Measurements from ENCODE around the gene OXNAD1.

The OXNAD1 gene

DNA sequence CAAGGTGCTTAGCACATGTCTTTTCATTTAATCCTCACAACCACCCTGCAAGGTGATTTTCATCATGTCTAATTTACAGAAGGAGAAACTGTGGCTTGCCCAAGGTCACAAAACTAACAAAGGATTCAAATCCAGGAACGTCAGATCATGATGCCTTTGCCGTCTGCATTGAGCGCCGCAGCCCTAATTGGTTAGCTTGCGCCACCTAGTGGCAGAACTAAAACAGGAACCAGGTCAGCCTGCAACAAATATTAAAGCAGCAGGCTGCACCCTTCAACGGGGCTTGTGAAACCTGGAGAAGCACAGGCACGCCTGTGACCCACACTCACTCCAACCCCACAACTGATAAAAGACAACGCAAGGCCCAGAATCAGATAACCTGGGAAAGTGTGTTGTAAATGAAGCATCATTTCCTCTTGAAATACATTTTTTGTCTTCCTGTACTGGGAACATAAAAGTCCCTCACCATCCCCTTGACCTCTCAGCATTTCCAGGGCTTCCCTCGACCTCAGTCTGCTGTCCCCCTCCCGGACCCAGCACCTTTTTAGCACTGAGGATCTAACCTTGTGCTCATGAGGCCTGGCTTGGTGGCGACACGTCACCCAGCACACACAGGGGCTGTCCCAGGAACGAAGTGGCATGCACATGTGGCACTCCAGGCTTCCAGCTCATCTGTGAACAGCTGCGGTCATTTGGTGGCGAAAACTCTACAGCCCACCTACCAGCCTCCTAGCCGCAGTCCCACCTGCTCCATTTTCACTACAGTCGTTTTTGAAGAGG is 17.5 kb upstream of the OXNAD1 start:
- DNase-seq (ENCODE audit: low read depth) = peak; percentile 71

DNA sequence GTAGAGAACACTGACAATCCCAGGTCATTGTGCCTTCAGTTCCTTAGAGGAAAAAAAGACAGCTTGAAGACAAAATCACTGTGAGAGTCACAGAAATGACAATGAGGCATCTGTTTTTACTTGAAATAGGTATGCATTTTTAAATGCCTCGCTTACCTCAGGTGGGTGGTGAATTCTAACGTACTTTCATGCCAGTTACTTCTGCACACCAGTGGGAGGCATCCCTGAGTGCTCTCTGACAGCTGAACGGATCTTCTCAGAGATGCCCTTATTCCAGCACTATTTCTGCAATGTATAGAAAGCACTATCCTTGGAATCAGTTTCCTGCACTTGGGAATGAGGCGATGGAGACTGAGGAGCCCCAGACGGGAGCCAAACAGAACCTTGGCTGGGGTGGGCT is 16.5 kb upstream of the OXNAD1 start:
- DNase-seq (ENCODE audit: low read depth) = no peak

DNA sequence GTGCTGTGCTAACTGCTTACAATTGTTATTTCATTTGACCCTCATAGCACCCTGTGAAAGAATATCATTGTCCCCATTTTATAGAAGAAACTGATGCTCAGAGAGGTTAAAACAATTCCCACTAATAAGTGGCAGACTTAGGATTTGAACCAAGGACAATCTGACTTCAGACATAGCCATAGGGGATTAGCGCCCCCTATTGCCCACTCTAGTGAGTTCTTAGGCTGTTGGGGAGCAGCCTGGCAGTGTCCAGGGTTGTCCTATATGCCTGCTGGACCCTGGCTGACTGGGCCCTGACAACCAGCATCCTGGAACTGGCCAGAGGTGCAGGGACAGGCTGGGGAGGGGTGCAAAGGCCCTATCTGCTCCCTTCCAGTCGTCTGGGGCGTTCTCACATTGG is 15.7 kb upstream of the OXNAD1 start:
- no peak for DNase-seq (ENCODE audit: low read depth)

DNA sequence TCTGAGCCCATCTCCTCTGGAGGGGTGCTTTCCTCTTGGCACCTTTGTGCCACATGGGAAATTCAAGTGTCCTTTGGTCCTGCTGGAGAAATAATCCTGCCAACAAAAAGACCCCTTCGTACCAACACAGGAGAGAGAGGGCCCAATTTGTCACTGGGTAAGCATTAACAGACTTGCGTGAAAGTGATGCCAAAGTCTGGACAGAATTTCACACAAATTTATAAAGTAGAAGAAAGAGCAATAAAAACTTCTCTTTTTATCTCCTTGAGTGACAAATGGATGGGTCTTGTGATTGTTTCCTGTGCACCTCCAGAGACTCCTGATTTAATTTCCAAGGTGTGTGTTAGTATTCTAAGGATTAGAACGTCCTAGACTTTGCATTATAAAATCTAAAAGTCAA is 15.1 kb upstream of the OXNAD1 start:
- DNase-seq (ENCODE audit: low read depth) = no peak

DNA sequence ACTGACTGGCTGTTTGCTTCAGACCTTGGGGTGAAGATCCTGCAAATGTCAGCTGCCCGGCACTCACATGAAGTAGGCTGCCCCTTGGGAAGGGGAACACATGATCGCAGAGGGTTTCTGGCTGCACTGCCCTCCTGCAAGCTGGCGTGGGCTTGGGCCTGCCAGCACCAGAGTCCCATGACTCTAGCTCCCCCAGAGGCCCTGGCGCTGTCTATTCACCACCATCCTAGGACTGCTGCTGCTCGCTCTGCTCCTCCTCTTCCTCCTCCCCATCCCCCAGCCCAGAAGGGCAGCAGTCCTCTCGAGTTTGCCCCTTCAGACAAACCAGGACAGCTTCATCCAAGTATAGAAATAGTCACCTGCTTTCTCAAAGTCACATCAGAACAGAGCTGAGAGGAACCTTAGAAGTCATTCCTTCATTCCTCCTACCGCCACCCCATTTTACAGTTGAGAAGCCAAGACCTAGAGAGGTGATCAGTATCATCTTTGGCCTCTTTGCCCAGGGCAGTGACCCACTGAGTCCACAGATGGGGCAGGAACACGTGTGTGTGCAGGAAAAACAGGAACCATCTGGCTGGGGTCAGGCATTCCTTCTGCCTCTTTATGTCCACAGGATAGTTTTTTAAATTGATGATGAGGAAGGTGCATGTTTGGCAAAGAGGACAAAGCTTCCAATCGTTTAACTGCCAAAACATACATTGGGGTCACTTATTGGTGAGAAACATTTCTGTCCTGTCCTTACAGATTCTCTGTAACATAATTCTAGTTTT is 13.5 kb upstream of the OXNAD1 start:
- DNase-seq (ENCODE audit: low read depth) = no peak

DNA sequence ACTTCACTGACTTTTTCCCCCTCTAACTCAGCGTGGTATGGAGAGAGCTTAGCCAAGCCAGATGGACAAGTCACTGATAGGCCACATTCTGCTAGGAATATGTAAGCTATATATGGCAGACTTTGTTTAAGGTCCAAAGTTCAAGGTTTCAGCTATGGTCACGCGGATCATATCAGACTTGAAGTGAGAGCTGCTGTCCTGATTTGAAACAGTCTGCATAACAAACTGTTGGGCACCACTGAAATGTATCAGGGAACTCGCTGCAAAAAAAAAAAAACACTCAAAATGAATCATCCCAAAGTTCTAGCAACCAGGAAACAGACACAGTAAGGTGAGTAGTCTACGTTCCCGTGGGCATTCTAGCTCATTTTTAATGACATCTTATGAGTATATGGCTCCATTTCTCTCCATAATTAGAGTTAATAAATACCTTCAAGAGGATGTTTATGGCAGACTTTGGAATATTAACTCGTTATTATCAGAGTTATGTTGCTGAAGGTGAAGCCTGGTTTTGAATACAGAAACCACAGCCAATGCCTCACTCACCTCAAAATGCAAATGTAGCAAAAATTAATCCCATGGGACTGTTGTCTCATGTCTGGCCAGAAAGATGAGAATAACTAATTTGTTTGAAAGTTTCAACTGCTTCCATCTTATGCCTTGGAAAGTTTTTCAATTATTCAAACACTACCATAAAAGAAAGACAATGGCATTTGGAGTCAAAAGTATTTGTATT is 12.6 kb upstream of the OXNAD1 start:
- DNase-seq (ENCODE audit: low read depth) = no peak

DNA sequence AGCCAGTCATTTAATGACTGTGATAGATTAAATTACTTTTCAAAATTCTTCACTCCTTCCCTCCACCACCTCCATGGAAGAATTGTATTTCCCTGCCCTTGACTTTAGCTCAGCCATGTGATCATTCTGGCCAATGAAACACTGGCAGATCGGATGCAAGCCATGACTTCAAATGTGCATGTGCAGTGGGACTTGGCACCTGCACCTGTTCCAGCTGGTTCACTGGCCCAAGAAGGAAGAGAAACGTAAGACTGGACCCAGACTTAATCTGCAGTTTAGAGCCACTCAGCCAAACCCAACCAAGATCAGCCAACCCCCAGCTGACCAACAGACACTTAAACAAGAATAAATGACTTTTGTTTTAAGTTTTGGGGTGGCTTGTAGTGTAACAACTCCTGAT is 12.0 kb upstream of the OXNAD1 start:
- DNase-seq (ENCODE audit: low read depth) = no peak

DNA sequence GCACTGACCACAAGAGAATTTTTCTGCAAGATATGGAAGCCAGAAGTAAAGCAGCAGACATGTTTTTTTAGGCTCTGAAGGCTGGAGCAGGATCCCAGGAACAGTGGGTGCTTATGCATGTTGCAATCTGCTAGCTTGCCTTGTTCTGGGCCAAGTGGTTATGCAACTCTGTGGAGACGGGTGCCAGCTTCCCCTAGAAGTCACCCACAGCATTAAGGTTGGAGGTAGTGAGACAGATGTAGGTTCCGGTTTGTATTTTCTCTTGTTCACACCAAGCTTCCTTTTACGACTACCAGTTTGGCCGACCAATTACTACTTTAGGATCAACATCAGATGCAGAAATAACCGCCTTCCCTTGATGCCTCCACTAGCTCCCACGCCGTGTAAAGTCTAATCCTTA is 11.4 kb upstream of the OXNAD1 start:
- no peak for DNase-seq (ENCODE audit: low read depth)

DNA sequence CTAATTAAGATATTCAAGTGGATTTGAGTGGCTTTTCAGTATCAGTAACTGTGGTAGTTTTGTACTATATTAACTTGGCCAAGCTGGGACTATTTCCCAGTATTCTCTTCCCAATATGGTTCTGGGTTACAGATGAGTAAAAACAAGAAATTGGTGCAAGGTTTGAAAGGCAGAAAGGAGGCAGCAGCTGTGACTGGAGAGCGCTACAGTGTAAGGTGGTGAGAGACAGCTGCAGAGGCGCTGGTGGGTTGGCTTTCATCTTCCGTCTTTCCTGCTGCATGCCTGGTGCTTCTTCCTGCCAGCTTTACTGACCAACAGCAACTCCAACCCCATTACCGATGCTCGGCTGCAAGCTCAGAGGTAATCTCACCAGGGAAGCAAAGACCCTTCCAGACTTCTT is 10.1 kb upstream of the OXNAD1 start:
- no peak for DNase-seq (ENCODE audit: low read depth)

DNA sequence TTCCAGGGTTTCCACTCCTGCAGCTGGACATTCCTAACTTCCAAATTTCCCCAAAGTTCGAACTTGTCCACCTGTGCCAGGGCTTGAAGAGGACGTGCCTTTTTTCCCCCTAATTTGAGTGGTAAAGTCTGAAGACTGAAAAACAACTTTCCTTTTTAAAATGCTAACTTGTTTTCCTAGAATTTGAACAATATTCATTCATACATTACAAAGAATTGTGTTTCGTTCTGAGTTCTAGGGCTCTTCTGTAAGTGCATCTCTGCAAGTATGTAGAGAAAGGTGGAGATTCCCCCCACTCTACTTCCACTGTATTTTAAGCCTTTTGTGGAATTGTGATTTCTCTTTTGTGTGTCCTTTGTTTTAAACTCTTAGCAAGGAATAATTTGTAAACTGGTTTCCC is 9.7 kb upstream of the OXNAD1 start:
- no peak for DNase-seq (ENCODE audit: low read depth)

DNA sequence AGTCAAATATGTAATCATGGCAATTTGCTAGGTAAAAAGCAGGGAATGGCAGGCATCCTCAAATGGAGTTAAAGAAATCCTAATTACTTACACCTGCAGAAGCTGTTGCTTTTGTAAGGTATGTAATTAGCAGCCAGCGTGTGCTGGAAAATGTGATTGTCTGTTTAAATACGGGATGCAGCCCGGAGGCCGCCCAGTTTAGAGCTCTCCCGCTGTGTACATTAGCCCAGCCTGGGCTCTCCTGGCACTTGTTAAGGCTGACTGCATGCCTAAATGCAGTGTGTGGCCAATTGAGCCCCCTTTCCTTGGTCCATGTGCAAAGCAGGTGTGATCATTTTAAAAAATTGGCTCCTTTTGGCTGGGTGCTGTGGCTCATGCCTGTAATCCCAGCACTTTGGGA is 9.3 kb upstream of the OXNAD1 start:
- DNase-seq (ENCODE audit: low read depth) = no peak

DNA sequence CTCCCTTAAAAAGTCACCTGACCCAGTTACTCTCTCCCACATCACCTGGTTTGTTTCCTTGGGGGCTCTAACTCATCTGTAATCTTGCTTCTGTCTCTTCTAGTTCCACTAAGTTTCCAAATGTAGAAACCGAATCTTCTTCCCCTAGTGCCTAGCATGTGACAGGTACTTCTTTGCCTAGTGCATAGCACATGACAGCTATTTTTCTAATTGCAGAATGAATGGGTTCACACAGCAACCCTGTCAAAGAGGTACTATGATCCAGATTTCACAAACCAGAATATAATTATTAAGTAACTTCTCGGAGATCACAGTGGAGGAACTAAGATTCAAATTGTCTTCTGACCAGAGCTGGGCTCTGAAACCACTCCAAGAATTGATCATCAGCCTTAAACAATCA is 7.7 kb upstream of the OXNAD1 start:
- DNase-seq (ENCODE audit: low read depth) = no peak

DNA sequence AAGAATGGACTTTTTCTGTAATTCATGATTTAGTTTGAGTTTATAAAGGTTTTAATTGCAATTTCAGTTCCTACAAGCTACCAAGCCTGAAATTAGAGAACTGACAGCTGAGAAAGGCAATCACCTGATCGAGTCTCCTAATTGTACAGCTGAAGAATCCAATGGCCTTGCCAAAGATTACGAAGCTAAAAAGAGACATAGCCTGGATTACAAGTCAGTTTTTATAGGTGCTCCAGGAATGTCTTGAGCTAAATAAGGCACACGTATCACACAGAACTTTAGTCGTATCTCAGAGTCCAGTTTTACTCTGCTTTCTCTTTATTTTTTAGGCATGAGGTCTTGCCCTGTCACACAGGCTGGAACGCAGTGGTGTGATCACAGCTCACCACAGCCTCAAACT is 6.8 kb upstream of the OXNAD1 start:
- DNase-seq (ENCODE audit: low read depth) = no peak

DNA sequence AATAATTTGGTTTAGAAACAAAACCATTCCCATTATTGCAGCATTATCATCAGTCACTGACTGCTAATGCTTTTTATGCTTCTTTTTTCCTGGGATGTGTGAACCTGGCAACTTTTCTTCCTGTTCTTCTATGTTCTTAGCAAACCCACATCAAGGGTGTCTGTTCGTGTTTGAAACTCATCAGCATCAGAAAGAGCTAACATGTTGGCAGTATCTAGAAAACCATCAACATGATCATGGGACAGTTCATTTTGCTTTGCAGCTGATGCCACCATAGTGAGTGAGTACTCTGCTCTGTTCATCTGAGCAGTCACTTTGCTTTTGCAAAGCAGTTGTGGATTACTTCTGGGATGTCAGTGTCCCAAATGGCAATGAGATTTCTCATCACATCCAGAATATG is 6.1 kb upstream of the OXNAD1 start:
- DNase-seq (ENCODE audit: low read depth) = no peak

DNA sequence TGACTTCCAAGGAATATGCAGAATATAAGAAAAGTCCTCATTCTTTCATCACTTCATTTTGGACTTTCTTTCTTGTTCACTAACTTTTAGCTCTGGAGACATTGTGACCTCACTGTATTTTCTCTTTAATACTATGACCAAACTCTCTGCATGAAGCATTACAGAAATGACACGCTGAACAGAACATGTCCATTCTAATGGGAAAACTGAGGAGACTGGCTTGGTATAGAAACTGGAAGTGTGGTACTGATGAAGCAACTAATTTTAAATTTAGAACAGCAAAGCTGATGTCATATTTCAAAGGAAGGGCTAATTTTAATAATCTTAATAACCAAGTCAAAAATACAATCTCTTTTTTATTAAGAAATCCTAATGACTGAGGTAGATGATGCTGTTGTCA is 5.0 kb upstream of the OXNAD1 start:
- no peak for DNase-seq (ENCODE audit: low read depth)

DNA sequence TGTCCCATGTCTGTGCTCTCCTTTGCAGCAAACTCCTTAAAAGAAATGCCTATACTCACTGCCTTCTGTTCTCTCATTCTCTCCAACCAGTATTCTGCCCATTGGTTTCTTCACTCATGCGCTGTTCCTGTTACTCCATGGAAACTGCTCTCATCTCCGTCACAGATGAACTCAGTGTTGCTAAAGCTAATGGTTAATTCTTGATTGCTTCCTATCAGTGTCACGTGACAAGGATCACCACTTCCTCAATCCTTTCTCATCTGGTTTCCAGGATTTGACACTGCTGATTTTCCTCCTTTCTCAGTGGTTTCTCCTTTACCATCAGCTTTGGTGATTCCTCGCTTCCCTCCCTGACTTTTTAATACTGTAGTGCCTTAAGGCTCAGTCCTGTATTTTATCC is 2.8 kb upstream of the OXNAD1 start:
- DNase-seq (ENCODE audit: low read depth) = no peak

DNA sequence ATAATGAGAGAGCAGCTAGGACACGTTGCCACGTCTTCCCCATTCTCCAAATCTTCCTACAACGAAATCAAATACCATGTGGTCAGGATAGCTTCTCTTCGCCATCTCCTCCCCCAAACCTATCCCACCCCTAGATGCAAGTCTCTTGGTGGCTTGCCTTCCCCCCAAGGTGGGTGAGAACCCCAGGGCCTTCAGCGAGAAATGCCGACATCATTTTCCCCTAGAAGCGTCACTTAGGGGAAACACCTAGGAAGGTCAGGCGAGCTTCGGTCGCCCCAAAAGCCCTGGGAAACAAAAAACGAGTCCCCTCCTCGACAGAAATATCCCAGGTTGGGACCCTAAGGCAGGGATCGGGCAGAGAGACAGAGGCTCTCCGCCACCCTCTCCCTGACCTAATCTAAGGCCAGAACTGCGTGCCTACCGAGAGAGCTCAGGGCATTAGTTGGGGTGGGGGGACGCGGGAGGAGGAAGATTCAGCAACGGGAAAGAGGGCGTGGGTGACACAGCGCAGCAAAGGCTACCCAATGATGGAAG is 771 bp upstream of the OXNAD1 start:
- no peak for DNase-seq (ENCODE audit: low read depth)

DNA sequence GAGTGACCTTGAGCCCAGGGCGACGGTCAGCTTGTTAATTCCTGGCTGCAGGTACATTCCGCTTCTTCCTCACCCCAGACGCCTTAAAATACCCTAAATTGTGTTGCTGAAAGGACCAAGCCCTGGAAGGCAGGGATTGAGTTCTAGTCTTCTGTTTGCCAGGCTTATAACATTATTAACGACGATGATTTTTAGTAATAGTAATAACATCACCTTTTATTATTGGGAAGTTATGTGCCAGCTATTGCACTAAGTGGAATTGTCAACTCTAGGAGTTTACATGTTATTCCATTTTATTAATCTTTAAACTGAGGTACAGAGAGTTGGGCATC is 409 bp downstream of the OXNAD1 start:
- no peak for DNase-seq (ENCODE audit: low read depth)

DNA sequence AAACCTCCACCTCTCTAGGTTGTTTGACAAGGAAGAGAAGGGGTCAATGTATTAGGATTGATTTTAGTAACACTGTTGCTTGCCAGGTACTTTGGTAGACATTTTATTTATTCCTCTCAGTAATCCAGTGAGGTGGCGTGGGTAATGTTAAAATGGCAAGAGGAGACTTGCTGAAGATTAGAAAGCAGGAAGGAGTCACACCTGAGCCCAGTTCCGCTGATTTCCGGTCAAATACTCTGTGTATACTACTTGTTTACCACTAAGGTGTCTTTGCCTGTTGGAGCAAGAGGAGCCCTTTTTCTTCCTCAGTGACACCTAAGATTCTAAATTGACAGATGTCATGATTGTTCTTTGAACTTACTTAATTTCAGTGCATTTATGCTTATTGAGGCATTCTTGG is 1.7 kb downstream of the OXNAD1 start:
- no peak for DNase-seq (ENCODE audit: low read depth)

DNA sequence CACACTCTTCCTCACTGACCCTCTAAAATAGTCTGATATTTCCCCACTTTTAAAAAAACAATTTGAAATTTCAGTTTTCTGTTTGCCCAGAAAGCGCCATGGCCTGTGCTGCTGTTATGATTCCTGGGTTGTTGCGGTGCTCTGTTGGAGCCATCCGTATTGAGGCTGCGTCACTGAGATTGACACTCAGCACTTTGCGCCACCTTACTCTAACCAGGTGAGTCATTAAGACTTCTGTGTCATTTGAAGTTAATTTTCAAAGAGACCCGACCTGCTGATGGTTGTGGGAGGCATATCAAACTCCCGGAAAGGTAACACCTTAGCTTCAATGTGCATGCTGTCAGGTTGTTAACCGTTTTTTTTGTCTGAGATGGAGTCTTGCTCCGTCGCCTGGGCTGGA is 5.8 kb downstream of the OXNAD1 start:
- DNase-seq (ENCODE audit: low read depth) = no peak

DNA sequence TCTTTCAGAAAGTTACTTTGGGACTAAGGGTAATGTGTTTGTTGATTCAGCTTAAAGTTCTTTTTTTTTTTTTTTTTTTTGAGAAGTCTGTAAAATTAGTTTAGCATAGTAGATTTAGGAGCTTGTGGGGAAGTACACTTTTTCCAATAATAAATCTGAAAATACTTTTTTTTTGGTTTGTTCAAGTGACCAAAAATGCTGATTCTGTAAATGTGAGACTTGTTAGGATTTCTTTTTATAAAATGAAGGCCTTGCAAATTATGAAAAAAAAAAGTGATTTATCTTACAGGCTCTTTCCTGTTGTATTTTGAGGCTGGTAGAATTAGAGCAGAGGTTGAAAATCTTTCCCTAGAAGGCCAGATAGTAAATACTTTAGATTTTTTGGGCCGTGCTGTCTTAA is 7.6 kb downstream of the OXNAD1 start:
- no peak for DNase-seq (ENCODE audit: low read depth)

DNA sequence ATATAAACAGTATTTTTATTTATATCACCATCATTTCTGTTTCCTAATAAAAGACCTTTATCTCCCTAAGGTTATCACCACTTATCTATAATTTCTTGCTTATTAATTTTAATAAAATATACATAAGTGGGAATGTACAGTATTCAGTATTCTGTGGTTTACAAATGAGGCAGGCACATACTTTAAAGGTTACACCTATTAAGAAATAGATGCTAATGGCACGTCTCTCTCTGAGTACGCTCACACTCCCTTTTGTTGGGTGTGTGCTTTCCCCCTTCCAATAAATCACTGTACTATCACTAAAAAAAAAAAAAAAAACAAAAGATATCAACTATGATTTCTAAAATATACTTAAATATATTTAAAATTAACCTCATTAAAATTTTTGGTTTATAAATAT is 8.9 kb downstream of the OXNAD1 start:
- DNase-seq (ENCODE audit: low read depth) = no peak

DNA sequence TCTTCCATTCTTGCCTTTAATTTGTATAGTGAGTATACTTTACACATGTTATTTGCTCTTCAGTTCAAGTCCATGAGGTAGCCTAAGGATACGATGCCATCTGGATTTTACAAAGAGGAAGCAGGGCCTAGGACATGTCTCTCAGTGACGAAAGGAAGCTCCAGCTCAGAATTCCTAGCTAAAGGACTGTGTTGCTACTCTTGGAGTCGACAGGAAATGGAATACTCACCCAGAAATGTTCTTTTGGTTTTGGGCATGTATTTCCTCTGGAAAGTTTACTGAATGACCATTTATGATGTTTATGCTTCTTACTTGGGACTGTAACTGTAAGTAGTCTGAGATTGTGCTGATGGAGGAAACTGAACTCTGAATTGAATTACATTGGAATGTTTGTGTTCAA is 12.5 kb downstream of the OXNAD1 start:
- no peak for DNase-seq (ENCODE audit: low read depth)

Measured in fibroblast of the conjunctiva (primary cell).